ENCODE data around the gene ADAR.
"Not testable (repeated sequence)": the region's sequence is repeated elsewhere in the genome, so short reads cannot be mapped to it uniquely, and the experiment has no call there.

The ADAR gene, protein sequence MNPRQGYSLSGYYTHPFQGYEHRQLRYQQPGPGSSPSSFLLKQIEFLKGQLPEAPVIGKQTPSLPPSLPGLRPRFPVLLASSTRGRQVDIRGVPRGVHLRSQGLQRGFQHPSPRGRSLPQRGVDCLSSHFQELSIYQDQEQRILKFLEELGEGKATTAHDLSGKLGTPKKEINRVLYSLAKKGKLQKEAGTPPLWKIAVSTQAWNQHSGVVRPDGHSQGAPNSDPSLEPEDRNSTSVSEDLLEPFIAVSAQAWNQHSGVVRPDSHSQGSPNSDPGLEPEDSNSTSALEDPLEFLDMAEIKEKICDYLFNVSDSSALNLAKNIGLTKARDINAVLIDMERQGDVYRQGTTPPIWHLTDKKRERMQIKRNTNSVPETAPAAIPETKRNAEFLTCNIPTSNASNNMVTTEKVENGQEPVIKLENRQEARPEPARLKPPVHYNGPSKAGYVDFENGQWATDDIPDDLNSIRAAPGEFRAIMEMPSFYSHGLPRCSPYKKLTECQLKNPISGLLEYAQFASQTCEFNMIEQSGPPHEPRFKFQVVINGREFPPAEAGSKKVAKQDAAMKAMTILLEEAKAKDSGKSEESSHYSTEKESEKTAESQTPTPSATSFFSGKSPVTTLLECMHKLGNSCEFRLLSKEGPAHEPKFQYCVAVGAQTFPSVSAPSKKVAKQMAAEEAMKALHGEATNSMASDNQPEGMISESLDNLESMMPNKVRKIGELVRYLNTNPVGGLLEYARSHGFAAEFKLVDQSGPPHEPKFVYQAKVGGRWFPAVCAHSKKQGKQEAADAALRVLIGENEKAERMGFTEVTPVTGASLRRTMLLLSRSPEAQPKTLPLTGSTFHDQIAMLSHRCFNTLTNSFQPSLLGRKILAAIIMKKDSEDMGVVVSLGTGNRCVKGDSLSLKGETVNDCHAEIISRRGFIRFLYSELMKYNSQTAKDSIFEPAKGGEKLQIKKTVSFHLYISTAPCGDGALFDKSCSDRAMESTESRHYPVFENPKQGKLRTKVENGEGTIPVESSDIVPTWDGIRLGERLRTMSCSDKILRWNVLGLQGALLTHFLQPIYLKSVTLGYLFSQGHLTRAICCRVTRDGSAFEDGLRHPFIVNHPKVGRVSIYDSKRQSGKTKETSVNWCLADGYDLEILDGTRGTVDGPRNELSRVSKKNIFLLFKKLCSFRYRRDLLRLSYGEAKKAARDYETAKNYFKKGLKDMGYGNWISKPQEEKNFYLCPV

DNA sequence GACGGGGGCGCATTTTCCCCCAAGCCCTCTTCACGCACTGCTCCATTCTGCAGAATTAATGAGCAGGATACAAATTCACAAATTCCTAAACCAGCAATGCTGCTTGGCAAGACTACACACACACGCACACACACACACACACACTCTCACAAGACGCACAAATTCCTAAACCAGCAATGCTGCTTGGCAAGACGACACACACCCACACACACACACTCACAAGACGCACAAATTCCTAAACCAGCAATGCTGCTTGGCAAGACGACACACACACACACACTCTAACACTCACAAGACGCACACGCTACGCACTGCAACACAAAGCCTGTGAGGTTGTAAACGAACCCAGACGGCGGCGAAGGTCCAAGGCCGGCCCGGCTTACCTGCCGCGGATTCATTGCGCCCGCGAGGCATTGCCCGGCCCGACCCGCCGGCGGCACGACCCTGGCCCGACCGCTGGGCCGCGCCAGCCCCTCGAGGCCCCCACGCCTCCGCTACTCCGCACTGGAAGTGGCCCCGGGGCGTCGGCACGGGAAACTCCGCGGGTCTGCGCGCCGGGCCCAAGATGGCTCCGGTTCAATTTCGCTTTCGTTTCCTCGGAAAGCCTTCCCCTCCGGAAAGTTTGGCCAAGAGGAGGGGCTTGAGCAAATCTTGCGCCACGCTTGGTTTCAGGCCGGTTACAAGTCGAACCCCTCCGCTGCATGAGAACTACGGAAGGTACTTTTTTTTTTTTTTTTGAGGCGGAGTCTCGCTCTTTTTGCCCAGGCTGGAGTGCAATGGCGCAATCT is at the start of gene ADAR:
Gene ADAR, minus strand, starts transcription at position 578 of the 788 bp plus-strand sequence. Its CDS starts 180 bp downstream, at position 398.
- in situ Hi-C loops (cut with MboI; ENCODE audit: low pct_unique_long_range_greater_than_20kb, low sequenced_read_pairs) = no loop called here
- peak; percentile 96 for DNase-seq

DNA sequence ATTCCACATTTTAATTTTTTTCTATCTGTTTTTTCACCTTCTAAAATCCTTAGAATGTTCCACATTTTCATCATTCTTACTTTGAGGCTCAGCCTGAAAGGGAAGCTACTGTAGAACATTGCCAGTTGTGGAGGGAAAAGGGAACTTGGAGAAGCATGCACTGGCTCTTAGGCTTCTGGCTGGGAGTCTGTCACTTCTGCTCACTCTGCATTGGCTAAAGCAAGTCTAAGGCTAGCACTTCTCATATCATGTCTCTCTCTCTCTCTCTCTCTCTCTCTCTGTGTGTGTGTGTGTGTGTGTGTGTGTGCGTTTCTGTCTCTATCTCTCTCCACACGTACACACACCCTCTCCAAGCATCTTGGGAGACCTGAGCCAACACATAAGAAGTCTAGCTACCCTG is 49.6 kb upstream of the ADAR start:
- peak; percentile 72 for DNase-seq
- in situ Hi-C loops (cut with MboI; ENCODE audit: low pct_unique_long_range_greater_than_20kb, low sequenced_read_pairs) = no loop called here

DNA sequence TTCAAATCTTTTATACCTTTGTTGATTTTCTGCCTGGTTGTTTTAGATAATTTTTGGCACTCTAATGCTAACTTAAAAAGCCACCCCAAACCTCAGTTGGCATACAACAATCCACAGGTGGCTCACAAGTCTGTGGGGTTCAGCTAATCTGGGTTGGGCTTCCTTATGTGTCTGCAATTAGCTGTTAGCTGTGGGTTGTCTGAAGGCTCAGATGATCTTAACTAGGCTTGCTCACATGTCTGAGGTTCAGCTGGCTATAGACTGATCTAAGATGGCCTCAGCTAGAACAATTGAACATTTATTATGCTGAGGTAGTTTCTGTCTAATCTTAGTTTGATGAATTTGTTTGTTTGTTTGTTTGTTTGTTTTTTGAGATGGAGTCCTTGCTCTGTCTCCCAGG is 44.9 kb upstream of the ADAR start:
- DNase-seq = no peak
- in situ Hi-C loops (cut with MboI; ENCODE audit: low pct_unique_long_range_greater_than_20kb, low sequenced_read_pairs) = no loop called here

DNA sequence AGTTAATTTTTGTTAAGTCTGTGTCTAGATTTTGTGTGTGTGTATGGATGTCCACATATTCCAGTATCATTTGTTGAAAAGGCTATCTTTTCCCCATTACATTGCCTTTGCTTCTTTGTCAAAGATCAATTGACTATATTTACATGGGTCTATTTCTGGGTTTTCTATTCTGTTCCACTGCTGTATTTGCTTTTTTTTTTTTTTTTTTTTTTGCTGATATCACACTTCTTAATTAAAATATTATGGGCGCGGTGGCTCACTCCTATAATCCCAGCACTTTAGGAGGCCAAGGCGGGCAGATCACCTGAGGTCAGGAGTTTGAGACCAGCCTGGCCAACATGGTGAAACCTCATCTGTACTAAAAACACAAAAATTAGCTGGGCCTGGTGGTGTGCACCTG is 36.7 kb upstream of the ADAR start:
- DNase-seq; in situ Hi-C loops (cut with MboI; ENCODE audit: low pct_unique_long_range_greater_than_20kb, low sequenced_read_pairs): not testable (repeated sequence)

DNA sequence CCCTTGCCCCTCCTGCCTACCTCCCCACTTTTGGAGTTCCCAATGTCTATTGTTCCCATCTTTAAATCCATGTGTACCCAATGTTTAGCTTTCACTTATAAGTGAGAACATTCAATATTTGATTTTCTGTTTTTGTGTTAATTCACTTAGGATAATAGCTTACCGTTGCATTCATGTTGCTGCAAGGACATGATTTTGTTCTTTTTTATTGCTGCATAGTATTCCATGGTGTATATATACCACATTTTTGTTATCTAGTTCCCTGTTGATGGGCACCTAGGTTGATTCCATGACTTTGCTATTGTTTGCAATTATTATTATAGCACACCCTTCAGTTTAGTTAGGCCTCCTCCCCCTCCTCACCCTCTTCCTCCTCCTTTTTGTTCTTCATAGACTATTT is 33.5 kb upstream of the ADAR start:
- no peak for DNase-seq
- in situ Hi-C loops (cut with MboI; ENCODE audit: low pct_unique_long_range_greater_than_20kb, low sequenced_read_pairs) = no loop called here

DNA sequence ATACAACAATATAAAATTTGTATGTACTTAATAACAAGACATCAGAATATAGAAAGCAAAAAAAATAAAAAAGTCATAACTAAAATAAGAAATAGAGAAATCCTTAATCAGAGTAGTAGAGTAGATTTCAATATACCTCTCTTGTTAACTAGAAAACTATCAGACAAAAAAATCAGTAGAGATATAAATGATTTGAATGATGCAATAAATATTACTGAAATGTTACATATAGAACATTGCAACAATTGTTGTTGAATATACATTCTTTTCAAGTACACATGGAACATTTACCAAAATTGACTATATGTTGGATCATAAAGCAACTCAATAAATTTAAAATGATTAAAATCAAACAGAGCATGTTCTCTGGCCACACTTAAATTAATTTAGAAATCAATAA is 31.9 kb upstream of the ADAR start:
- in situ Hi-C loops (cut with MboI; ENCODE audit: low pct_unique_long_range_greater_than_20kb, low sequenced_read_pairs) = no loop called here

DNA sequence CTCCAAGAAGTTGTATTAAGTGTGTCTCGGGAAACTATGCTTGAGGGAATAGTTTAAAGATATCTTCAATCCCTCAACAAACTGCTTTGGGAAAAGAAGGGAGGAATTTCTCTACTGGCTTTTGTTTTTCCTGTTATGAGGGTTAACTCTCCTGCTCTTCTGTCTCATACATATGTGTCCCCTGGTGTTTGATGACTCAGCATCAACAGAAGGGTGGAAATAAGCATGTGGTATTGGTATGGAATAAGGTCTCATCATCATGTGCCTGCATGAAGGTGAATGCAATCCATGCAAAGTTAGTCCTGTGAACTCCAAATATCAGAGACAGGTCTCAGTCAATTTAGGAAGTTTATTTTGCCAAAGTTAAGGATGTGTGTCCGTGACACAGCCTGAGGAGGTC is 27.2 kb upstream of the ADAR start:
- no peak for DNase-seq
- in situ Hi-C loops (cut with MboI; ENCODE audit: low pct_unique_long_range_greater_than_20kb, low sequenced_read_pairs) = no loop called here

More for the DNA sequence above, 31.9 kb upstream of the ADAR start:
- no peak for DNase-seq

DNA sequence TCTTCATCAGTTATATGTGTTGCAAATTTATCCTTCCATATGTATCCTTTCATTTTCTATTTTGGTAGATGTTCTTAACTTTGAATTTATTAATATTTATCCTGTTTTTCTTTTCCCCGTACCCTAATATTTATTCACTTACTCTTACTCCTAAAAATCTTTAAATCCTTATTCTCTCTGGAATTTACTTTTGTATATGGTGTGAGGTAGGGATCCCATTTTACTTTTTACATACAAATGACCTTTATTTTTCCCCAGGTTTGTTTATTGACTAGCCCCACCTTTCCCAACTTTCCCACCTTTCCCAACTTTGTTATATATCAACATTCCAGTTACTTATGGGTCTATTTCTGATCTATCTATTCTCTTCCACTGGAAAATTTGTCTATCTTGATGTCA is 21.7 kb upstream of the ADAR start:
- no peak for DNase-seq
- in situ Hi-C loops (cut with MboI; ENCODE audit: low pct_unique_long_range_greater_than_20kb, low sequenced_read_pairs) = no loop called here

DNA sequence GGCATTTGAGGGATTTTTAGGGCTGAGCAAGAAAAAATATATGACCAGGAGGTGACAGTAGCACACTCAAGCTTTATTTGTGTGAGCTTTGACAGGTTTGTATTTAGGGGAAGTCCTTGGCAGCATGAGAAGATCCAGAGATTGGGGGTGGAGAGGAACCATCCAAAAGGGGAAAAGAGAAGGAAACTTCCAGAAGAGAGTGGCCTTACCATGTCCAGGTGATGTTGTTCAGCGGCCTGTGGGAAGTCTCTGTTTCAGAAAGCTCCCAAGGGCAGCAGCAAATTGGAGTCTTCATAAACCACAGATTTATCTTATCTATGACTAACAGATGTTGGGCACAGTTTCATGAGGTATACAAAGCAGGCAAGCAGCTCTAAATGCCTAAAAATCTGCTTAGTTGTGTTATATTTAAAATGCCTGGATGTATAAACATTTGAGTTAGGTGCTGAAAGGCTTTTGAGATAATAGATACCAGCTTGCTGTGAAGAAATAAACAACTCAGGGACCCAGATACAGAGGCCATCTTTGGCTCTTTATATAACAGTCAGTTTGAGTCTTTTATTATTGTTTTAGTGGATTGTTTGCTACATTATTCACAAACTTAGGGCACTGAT is 21.2 kb upstream of the ADAR start:
- peak; percentile 60 for DNase-seq

DNA sequence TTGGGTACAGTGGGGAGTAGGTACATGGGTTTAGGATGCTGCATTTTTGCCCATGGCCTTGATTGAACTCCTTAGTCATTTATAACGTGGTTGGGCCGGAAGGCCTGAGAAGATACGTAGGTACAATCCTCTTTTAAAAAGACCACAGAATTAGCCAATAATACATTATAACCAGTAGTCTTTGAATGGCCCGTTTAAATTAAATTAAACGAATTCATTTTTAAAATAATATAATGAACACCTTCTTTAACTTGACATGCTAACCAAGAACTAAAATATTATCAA is 20.1 kb upstream of the ADAR start:
- no peak for DNase-seq
- in situ Hi-C loops (cut with MboI; ENCODE audit: low pct_unique_long_range_greater_than_20kb, low sequenced_read_pairs) = no loop called here

More for the DNA sequence above, 21.2 kb upstream of the ADAR start:
- in situ Hi-C loops (cut with MboI; ENCODE audit: low pct_unique_long_range_greater_than_20kb, low sequenced_read_pairs) = no loop called here

DNA sequence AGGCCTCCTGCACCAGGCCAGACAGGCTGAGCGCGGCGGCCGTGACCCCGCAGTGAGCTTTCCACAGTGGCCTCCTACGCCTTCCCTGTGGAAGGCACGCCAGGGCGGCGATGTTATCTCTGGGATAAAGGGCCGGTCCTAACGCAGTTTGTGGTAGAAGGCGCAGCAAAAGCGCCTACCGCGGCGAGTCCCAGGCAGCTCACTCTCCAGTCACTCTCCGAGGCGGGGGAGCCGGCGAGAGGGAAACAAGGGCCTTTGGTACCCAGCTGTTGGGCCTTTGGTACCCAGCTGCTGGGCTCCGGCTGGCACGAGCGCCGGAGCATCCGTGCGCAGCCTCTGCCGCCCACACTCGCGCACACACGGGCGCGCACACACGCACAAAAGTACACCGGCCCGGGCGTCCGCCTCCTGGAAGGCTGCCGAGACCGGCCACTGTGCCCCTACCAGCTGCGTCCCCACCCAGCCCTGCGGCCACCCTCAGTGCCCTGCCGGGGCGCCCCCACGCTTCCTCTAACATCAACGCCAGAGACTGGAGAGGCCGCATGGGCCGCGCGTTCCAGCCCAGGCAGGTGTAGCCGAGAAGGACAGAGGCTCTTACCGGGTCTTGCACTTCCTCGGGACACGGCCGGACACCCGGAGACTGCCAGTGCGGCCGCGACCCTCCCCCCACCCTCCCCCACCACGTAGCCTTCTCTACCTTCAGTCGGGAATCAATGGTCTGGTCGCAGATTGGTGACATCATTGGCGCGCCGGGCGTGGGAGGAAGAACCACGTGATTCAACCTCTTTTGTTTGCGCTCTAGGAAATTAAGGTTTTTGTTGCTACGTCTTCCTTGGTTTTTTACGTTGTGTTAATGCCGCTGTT is 19.5 kb upstream of the ADAR start:
- in situ Hi-C loops (cut with MboI; ENCODE audit: low pct_unique_long_range_greater_than_20kb, low sequenced_read_pairs) = no loop called here

DNA sequence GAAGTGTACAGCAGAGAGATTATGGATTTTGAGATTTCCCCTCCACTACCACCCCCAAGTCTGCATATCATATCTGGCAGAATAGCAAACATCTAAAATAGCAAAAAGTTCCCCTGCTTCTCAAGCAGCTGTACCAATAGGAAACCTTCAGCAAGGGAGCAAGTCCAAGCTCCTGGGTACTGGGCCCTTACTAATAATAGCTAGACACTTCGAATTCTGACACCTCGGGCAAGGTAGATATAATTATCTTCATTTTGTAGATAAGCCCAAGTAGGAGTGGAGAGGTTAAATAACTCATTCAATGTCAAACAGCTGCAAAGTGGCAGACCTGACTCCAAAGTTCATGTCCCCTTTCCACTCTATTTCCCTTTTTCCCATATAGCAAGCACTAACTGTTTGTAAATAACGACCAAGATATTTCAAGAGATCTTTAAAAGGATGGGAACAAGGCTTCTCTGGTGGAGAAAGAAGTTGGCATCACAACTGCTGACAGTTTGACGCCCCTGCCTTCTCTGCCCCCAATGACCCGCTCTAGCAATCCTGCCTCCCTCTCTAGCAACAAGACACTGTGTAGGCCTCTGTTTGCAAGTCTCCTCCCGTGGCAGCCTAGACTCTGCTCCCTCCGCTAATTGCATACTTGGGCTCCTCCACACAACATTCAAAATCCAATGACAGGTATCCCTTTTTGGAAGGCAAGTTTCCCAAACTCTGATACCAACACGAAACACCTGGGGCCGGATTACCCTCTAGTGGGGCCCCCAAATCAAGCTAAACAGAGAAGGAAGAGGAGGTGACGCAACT is 18.7 kb upstream of the ADAR start:
- DNase-seq = no peak
- in situ Hi-C loops (cut with MboI; ENCODE audit: low pct_unique_long_range_greater_than_20kb, low sequenced_read_pairs) = no loop called here

More for the DNA sequence above, 19.5 kb upstream of the ADAR start:
- peak; percentile 89 for DNase-seq

DNA sequence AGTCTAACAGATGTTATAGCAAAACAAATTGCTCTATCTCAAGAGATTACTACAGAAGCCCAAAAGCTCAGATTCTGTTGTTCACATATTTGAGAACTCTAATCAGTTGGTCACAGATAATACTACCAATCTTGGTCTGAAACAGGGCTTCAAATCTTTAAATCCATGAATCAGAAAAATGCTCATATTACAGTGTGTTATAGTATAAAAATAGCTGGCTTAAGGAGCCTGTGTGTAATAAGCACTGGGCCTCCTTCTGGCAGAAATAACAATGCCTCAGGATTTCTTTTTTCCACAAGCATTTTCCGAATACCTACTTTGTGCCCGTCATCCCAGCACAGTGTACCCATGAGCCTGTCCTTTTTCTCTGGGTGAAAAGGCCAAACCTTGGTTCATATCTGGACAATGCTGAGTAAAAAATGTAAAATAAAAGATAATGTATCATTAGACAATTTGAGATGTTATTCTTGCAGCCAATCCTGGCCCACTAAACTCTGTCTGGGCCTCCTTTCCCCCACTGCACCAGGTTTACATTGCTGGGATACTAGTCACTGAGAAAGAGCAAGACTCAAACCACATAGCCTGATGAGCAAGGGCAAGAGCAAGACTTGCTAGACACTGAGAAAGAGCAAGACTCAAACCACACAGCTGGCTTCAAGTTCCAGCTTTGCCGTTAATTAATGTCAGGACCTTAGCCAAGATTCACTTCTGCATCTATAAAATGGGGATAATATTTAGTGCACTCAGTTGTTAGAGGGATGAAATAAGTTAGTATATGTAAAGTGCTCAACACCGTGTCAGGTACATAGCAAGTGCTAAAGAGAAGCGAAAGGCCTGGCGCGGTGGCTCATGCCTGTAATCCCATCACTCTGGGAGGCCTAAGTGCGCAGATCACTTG is 17.0 kb upstream of the ADAR start:
- DNase-seq = no peak
- in situ Hi-C loops (cut with MboI; ENCODE audit: low pct_unique_long_range_greater_than_20kb, low sequenced_read_pairs) = no loop called here

DNA sequence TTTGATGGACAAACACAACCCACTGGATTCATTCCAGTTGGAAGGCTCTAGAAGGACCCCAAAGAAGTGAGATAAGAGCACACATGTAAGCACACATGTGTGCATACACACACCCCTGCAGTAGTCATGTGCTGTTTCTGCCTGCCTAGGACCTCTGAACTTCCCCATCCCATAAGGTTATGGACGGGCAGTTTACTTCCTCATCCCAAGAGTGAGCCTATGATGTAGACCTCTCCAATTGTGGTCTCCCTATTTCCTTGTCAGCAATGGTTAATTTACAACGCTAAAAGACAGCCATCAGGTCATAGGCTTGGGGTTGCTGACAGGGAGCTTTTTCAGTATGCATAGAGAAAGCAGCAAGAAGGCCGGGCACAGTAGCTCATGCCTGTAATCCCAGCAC is 15.4 kb upstream of the ADAR start:
- in situ Hi-C loops (cut with MboI; ENCODE audit: low pct_unique_long_range_greater_than_20kb, low sequenced_read_pairs) = no loop called here

DNA sequence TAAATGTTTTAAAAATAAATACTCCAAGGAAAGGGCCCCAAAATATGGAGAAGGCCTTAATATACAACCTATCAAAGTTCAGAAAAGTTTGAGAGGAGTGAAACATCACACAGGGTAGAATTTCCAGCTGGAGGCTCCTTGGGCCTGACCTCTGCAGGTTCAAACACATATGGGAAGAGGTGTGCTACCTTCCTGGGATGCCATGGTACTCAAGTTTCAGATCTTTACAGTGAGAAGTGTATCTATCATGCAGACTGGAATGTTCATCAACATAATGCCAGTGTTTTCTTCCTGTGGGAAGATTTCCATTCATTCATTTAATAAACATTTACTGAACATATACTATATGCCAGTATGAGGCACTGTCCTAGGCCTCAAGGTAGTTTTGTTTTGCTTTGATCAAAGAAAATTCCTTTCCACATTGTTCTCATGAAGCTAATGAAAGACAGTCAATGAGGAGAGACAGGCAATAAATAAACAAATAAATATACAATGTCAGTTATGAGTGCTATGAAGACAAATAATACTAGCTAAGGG is 14.6 kb upstream of the ADAR start:
- in situ Hi-C loops (cut with MboI; ENCODE audit: low pct_unique_long_range_greater_than_20kb, low sequenced_read_pairs) = no loop called here
- no peak for DNase-seq

More for the DNA sequence above, 15.4 kb upstream of the ADAR start:
- peak; percentile 67 for DNase-seq

DNA sequence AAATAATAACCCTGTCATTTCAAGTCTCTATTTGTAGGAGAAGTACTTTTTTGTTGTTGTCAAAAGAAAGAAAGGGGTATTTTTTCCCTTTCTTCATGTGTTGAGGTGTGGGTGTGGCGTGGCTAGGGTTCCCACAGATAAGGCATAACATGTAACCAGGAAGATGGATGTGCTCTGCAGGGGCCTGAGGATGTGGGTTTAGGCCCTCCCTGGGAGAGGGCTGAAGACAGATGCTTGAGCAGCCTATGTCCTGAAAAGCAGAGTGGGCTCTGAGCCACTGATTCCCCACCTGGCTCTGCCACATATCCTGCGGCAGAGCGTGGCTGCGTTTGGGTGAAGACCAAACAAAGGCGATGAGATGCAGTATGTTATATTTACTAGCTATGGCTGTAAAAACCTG is 13.9 kb upstream of the ADAR start:
- in situ Hi-C loops (cut with MboI; ENCODE audit: low pct_unique_long_range_greater_than_20kb, low sequenced_read_pairs) = no loop called here
- no peak for DNase-seq
